Left cardiac atrium (tissue), 4 donors: ENCODE results near the gene CEP104. TPM values are rescaled to one million over a fixed set of nuclear protein-coding genes. Genes with fewer than 3 reads are reported as not detected.
A peak's percentile ranks its signal among the peaks of the same experiment; 100 is the strongest.
"Not testable (repeated sequence)": the region's sequence is repeated elsewhere in the genome, so short reads cannot be mapped to it uniquely, and the experiment has no call there.

ENCODE experiments used
- ATAC-seq, 2 donors: fragments of 200-7000 bp; cut with Tn5 transposase; one replicate each; pipeline ENCODE4 v1.9.1; 2020; ENCODE audit warnings: mild to moderate bottlenecking in 2 of 2, moderate library complexity in 2 of 2
- DNase-seq: peaks from one replicate; pipeline ENCODE4 v3.0.0-alpha.2; 2020
- intact Hi-C, 2 donors: fragments of 100-400 bp; cut with DNase I; formaldehyde crosslinking; loops; one replicate each; pipeline versions ENCODE4 v1.14.1 to v1.15.1; 2022 to 2023
- total RNA-seq, 2 donors: library from RNA; stranded (reverse); fragmentation: NEBNext Ultra II Directional; extraction: Animal tissue kit (Norgen Biotek cat#: 25700); gene quantifications; one replicate each; pipeline ENCODE4 v1.2.1, GENCODE V29; 2021
- donor health status: DM: no; HTN: yes; CAD: no.
- donor health status: DM: no; HTN: yes; CAD: no; lungs with severe emphysema.
- donor health status: DM: yes; HTN: yes; CAD: no.
- donor health status: Dilated cardiomyopathy.

The CEP104 gene
- total RNA-seq, 2 donors from 2014 or later: 28.6 to 37.5 TPM

GRCh38 chr1:3814065-3814464, 42.9 kb downstream of the CEP104 start:
- DNase-seq: no peak
- no peak for ATAC-seq
- intact Hi-C loops: no loop called here

GRCh38 chr1:3811595-3811911, 45.5 kb downstream of the CEP104 start:
- ATAC-seq (no peak), DNase-seq (no peak)
- intact Hi-C loops: no loop called here

- DNase-seq, intact Hi-C loops, ATAC-seq: not testable (repeated sequence)
Observed at GRCh38 chr1:3810149-3810761, 46.8 kb downstream of the CEP104 start.

- DNase-seq (no peak), ATAC-seq (no peak)
- intact Hi-C loops: no loop called here
Observed at GRCh38 chr1:3809680-3810079, 47.3 kb downstream of the CEP104 start.

GRCh38 chr1:3807769-3808168, 49.2 kb downstream of the CEP104 start:
- intact Hi-C loops: no loop called here
- ATAC-seq: no peak
- DNase-seq: no peak

GRCh38 chr1:3805038-3805437, 52.0 kb downstream of the CEP104 start:
- ATAC-seq (no peak), DNase-seq (no peak)
- intact Hi-C loops: no loop called here

- ATAC-seq, DNase-seq: not testable (repeated sequence)
- intact Hi-C loops: loop anchor here in 1 of 2 donors (5.0 kb wide), 1 partner anchor 107 kb away; no protein-coding TSS in a partner anchor
Observed at GRCh38 chr1:3804627-3804944, 52.4 kb downstream of the CEP104 start.

GRCh38 chr1:3803905-3804626, 52.9 kb downstream of the CEP104 start:
- intact Hi-C loops: loop anchor here in 1 of 2 donors (5.0 kb wide), 1 partner anchor 107 kb away; no protein-coding TSS in a partner anchor
- DNase-seq (no peak), ATAC-seq (no peak)

GRCh38 chr1:3800795-3801194, 56.2 kb downstream of the CEP104 start:
- intact Hi-C loops: loop anchor here in 1 of 2 donors (5.0 kb wide), 1 partner anchor 103 kb away; no protein-coding TSS in a partner anchor
- not testable (repeated sequence) for DNase-seq, ATAC-seq

GRCh38 chr1:3799976-3800685, 56.9 kb downstream of the CEP104 start:
- DNase-seq (no peak), ATAC-seq (no peak)
- intact Hi-C loops: loop anchor here in 1 of 2 donors (5.0 kb wide), 1 partner anchor 103 kb away; no protein-coding TSS in a partner anchor

- ATAC-seq (peak; percentile 100), DNase-seq (peak; percentile 97)
- intact Hi-C loops: no loop called here
Observed at GRCh38 chr1:3796215-3797061, 60.6 kb downstream of the CEP104 start, which contains the start of gene LRRC47. Gene LRRC47, minus strand, starts transcription at chr1:3796498. Its CDS starts 22 bp downstream, at chr1:3796476.

GRCh38 chr1:3795453-3796214, 61.4 kb downstream of the CEP104 start:
- ATAC-seq (no peak), DNase-seq (no peak)
- intact Hi-C loops: no loop called here

- no peak for ATAC-seq
- DNase-seq: no peak
- intact Hi-C loops: no loop called here
Observed at GRCh38 chr1:3790952-3791351, 66.1 kb downstream of the CEP104 start.

- intact Hi-C loops: no loop called here
- DNase-seq: no peak
- peak; percentile 20 to 31 for ATAC-seq
Observed at GRCh38 chr1:3790500-3790923, 66.5 kb downstream of the CEP104 start.

- intact Hi-C loops: no loop called here
- no peak for DNase-seq
- ATAC-seq: no peak
Observed at GRCh38 chr1:3789421-3790300, 67.3 kb downstream of the CEP104 start.

GRCh38 chr1:3788756-3789420, 68.1 kb downstream of the CEP104 start:
- no peak for DNase-seq

More at GRCh38 chr1:3788756-3789420, 68.1 kb downstream of the CEP104 start:
- intact Hi-C loops: no loop called here
- ATAC-seq: no peak
